H1 (cell line): ENCODE data around the gene CEBPZ. TPM values are rescaled to one million over a fixed set of nuclear protein-coding genes. Genes with fewer than 3 reads are reported as not detected.

Experiments used
- CTCF ChIA-PET: fragments of 300-600 bp; sonication (Branson Sonifier 250); formaldehyde crosslinking; loops from one replicate; lab custom pipeline; 2021; ENCODE audit not compliant: partially characterized antibody; lab: Charles Lee
- POLR2A ChIA-PET: fragments of 300-600 bp; sonication (Branson Sonifier 250); formaldehyde crosslinking; loops from one replicate; lab custom pipeline; 2021; ENCODE audit warnings: inconsistent platforms; ENCODE audit not compliant: partially characterized antibody; lab: Charles Lee
- DNase-seq, 2 experiments: peaks; one replicate each; pipeline versions ENCODE4 v3.0.0 to v3.0.0-alpha.2; 2010 to 2022; ENCODE audit warnings: low spot score in 2 of 2, low read depth in 1 of 2, mixed read lengths in 1 of 2
- FAIRE-seq: peaks from 2 replicates; lab custom pipeline; 2011; peaks lifted over from hg19 to GRCh38; lab: Jason Lieb, UNC
- H2AFZ ChIP-seq: 2 replicates; pipeline ENCODE4 v1.8.1; 2012; ENCODE audit warnings: low read length, inconsistent platforms
- H2AK5ac ChIP-seq: 2 replicates; pipeline ENCODE4 v1.6.1; 2013; ENCODE audit warnings: low read depth, low read length
- H2BK120ac ChIP-seq: replicated peaks from 2 replicates; pipeline ENCODE3; 2013; ENCODE audit warnings: low read depth, low read length, inconsistent platforms
- H2BK12ac ChIP-seq: 2 replicates; pipeline ENCODE4 v1.6.1; 2013; ENCODE audit warnings: low read depth, low read length
- H2BK15ac ChIP-seq: 2 replicates; pipeline ENCODE4 v1.6.1; 2013; ENCODE audit warnings: low read length
- H2BK20ac ChIP-seq: 2 replicates; pipeline ENCODE4 v1.6.1; 2013; ENCODE audit warnings: low read length
- H2BK5ac ChIP-seq: 2 replicates; pipeline ENCODE4 v1.6.1; 2013; ENCODE audit warnings: low read depth, low read length
- H3K14ac ChIP-seq: 2 replicates; pipeline ENCODE4 v1.6.1; 2013; ENCODE audit warnings: inconsistent platforms; ENCODE audit not compliant: insufficient read length
- H3K18ac ChIP-seq: 2 replicates; pipeline ENCODE4 v1.6.1; 2013; ENCODE audit warnings: low read length; ENCODE audit errors: extremely low read depth
- H3K23ac ChIP-seq: 2 replicates; pipeline ENCODE4 v1.6.1; 2013; ENCODE audit warnings: inconsistent platforms; ENCODE audit not compliant: insufficient read length
- H3K23me2 ChIP-seq: 2 replicates; pipeline ENCODE4 v1.6.1; 2013; ENCODE audit warnings: low read depth, low read length
- H3K27ac ChIP-seq: 2 replicates; pipeline ENCODE4 v1.6.1; 2011; ENCODE audit warnings: low read depth, low read length, inconsistent platforms
- H3K27me3 ChIP-seq, 4 experiments: replicated peaks in 1 of 4; 1 replicate in 1 of 4; 2 replicates in 3 of 4; pipeline versions ENCODE4 v1.6.1 to v1.8.1; 2011 to 2013; ENCODE audit warnings: low read length in 3 of 4, mild to moderate bottlenecking in 3 of 4, inconsistent platforms in 2 of 4, mixed read lengths in 2 of 4, moderate library complexity in 1 of 4; ENCODE audit not compliant: control insufficient read depth in 3 of 4, insufficient read depth in 3 of 4; ENCODE audit errors: extremely low read depth in 1 of 4
- H3K36me3 ChIP-seq, 4 experiments: 2 replicates each; pipeline versions ENCODE4 v1.6.1 to v1.8.1; 2011 to 2013; ENCODE audit warnings: mild to moderate bottlenecking in 4 of 4, low read length in 3 of 4, moderate library complexity in 2 of 4, control low read depth in 1 of 4, inconsistent platforms in 1 of 4; ENCODE audit not compliant: insufficient read depth in 4 of 4, control insufficient read depth in 2 of 4
- H3K4ac ChIP-seq: replicated peaks from 2 replicates; pipeline ENCODE3; 2013; ENCODE audit warnings: low read length, low read depth, mixed read lengths, inconsistent platforms; ENCODE audit not compliant: insufficient read length
- H3K4me1 ChIP-seq, 4 experiments: replicated peaks in 1 of 4; 1 replicate in 1 of 4; 2 replicates in 3 of 4; pipeline versions ENCODE4 v1.6.1 to v1.8.1; 2011 to 2013; ENCODE audit warnings: low read length in 3 of 4, inconsistent platforms in 2 of 4, mixed read lengths in 1 of 4; ENCODE audit not compliant: insufficient read depth in 4 of 4, control insufficient read depth in 3 of 4
- H3K4me2 ChIP-seq, 2 experiments: 2 replicates each; pipeline versions ENCODE4 v1.6.1 to v1.8.1; 2011 to 2013; ENCODE audit warnings: low read depth in 2 of 2, low read length in 2 of 2, control low read depth in 1 of 2, inconsistent platforms in 1 of 2, mild to moderate bottlenecking in 1 of 2; ENCODE audit not compliant: insufficient read depth in 1 of 2
- H3K4me3 ChIP-seq, 4 experiments: fragments of 200-600, 300-600 bp in 1 of 4; sonication (generic), shearing (Covaris generic), sonication (Bioruptor Twin) in 1 of 4; 2 replicates each; pipeline versions ENCODE4 v1.5.1 to v1.8.1; 2011 to 2016; ENCODE audit warnings: low read length in 4 of 4, low read depth in 3 of 4, control low read depth in 2 of 4, inconsistent platforms in 2 of 4, mild to moderate bottlenecking in 2 of 4, mixed read lengths in 1 of 4, moderate library complexity in 1 of 4; ENCODE audit not compliant: insufficient read depth in 2 of 4; ENCODE audit errors: extremely low read depth in 1 of 4
- H3K56ac ChIP-seq: replicated peaks from 2 replicates; pipeline ENCODE3; 2013; ENCODE audit warnings: low read depth, mild to moderate bottlenecking, mixed read lengths, low read length, inconsistent platforms; ENCODE audit not compliant: insufficient read length
- H3K79me1 ChIP-seq: 2 replicates; pipeline ENCODE4 v1.6.1; 2013; ENCODE audit warnings: low read depth, low read length, control low read depth
- H3K79me2 ChIP-seq, 2 experiments: 2 replicates each; pipeline versions ENCODE4 v1.6.1 to v1.8.1; 2012 to 2013; ENCODE audit warnings: low read length in 2 of 2, mild to moderate bottlenecking in 2 of 2, inconsistent platforms in 1 of 2; ENCODE audit not compliant: insufficient read depth in 2 of 2, control insufficient read depth in 1 of 2
- H3K9ac ChIP-seq, 4 experiments: replicated peaks in 1 of 4; 1 replicate in 1 of 4; 2 replicates in 3 of 4; pipeline versions ENCODE4 v1.6.1 to v1.8.1; 2011 to 2013; ENCODE audit warnings: low read depth in 3 of 4, low read length in 3 of 4, control low read depth in 2 of 4, mild to moderate bottlenecking in 2 of 4, moderate library complexity in 2 of 4, inconsistent platforms in 1 of 4; ENCODE audit errors: extremely low read depth in 1 of 4
- H3K9me3 ChIP-seq, 2 experiments: 2 replicates each; pipeline versions ENCODE4 v1.6.1 to v1.8.1; 2012 to 2013; ENCODE audit warnings: mild to moderate bottlenecking in 2 of 2, moderate library complexity in 2 of 2, control low read depth in 1 of 2, inconsistent platforms in 1 of 2, low read depth in 1 of 2, low read length in 1 of 2, mixed read lengths in 1 of 2; ENCODE audit not compliant: insufficient read depth in 2 of 2
- H4K20me1 ChIP-seq, 2 experiments: replicated peaks in 1 of 2; 2 replicates each; pipeline versions ENCODE3 to v1.8.1; 2011 to 2013; ENCODE audit warnings: inconsistent platforms in 2 of 2, low read length in 2 of 2, mild to moderate bottlenecking in 1 of 2; ENCODE audit not compliant: insufficient read depth in 2 of 2, control insufficient read depth in 1 of 2
- H4K5ac ChIP-seq: 2 replicates; pipeline ENCODE4 v1.6.1; 2013; ENCODE audit warnings: low read length, low read depth, mixed read lengths, inconsistent platforms; ENCODE audit not compliant: insufficient read length
- H4K8ac ChIP-seq: 2 replicates; pipeline ENCODE4 v1.8.0; 2013; ENCODE audit warnings: mild to moderate bottlenecking, moderate library complexity, low read length, inconsistent platforms; ENCODE audit not compliant: insufficient read depth; ENCODE audit errors: extremely low read depth
- H4K91ac ChIP-seq: replicated peaks from 2 replicates; pipeline ENCODE3; 2013; ENCODE audit warnings: low read length, mixed read lengths, inconsistent platforms; ENCODE audit not compliant: insufficient read length
- POLR2A ChIP-seq, 2 experiments: IDR thresholded peaks; 1 replicate in 1 of 2; 2 replicates in 1 of 2; pipeline ENCODE4 v1.6.1; 2011; ENCODE audit warnings: low read depth in 2 of 2, low read length in 2 of 2, mild to moderate bottlenecking in 2 of 2; ENCODE audit errors: control extremely low read depth in 1 of 2
- WGBS, 2 experiments: shearing (Covaris generic) in 1 of 2; methylation state at CpG; one replicate each; pipeline versions ENCODE4 v1.1.6 to v1.1.7; 2013 to 2015; ENCODE audit warnings: low lambda C conversion rate in 2 of 2, mixed read lengths in 2 of 2, inconsistent platforms in 1 of 2, low coverage in 1 of 2, missing lambda C conversion rate in 1 of 2; ENCODE audit not compliant: insufficient replicate concordance in 2 of 2, insufficient coverage in 1 of 2, insufficient read length in 1 of 2; ENCODE audit errors: extremely low coverage in 1 of 2, missing lambda C conversion rate in 1 of 2; 5-methylcytosine and 5-hydroxymethylcytosine counted together
- polyA plus RNA-seq, 7 experiments: library from polyadenylated mRNA; depleted of rRNA in 3 of 7; stranded (reverse) in 5 of 7; unstranded in 2 of 7; fragments of >200 nt in 5 of 7; fragments of 200-250 nt in 2 of 7; gene quantifications; 1 replicate in 5 of 7; 2 replicates in 1 of 7; 4 replicates in 1 of 7; pipeline versions ENCODE4 v1.2.1 to v1.2.3, GENCODE V29; 2011 to 2013; ENCODE audit warnings: missing spikeins in 2 of 7, mixed read lengths in 2 of 7
- total RNA-seq: library from RNA; stranded (reverse); fragmentation: NEBNext Ultra II Directional; extraction: Animal tissue kit (Norgen Biotek cat#: 25700); gene quantifications from 2 replicates; pipeline ENCODE4 v1.2.1, GENCODE V29; 2021

CEBPZ gene
- total and polyA plus RNA-seq, 2 of the 8 experiments (the other 6 are each of a cell fraction or from before 2014, with no cell fraction given), result 19.1 to 201 TPM

- Histone ChIP-seq H2AK5ac (no peak overlapping the region), H3K56ac (peak overlapping the region; percentile 59), H2AFZ (no peak overlapping the region)
- peak in 1 of 2 experiments; percentile 12; a peak in 1 of 3 replicates for TF ChIP-seq POLR2A (IDR thresholded peaks at IDR 0.05; ENCODE audit: control extremely low read depth in 1 of 2, low read depth in 2 of 2, low read length in 2 of 2)
These were observed 815 bp downstream of the CEBPZ start for GRCh38 chr2:37230581-37230980.

More at GRCh38 chr2:37230581-37230980, 815 bp downstream of the CEBPZ start:
- Histone ChIP-seq H3K27me3 (no peaks in the 10 kb centered on the region), H4K91ac (no peak overlapping the region), H2BK120ac (no peak overlapping the region), H3K4me1 (peaks cover 7 to 19% (median 12%) of the 10 kb centered on the region in 4 experiments), H3K27ac (peak overlapping the region; percentile 76; the same call in 1 of the 2 replicates), H4K5ac (no peak overlapping the region), H3K79me2 (peaks cover 70 to 95% of the 10 kb centered on the region in 2 experiments), H3K4ac (no peak overlapping the region), H3K9me3 (no peaks in the 10 kb centered on the region), H3K23me2 (peaks cover 18% of the 10 kb centered on the region), H4K8ac (no peak overlapping the region), H2BK5ac (peak overlapping the region; percentile 41), H2BK15ac (no peak overlapping the region), H3K14ac (no peak overlapping the region), H3K9ac (peak overlapping the region; percentile 55 to 88 (median 85)), H3K4me3 (peak overlapping the region; percentile 95 to 98 (median 96)), H3K4me2 (peak overlapping the region; percentile 94 to 99), H2BK12ac (no peak overlapping the region), H4K20me1 (peaks cover 2 to 6% of the 10 kb centered on the region in 2 experiments), H3K36me3 (peaks cover 6 to 54% (median 21%) of the 10 kb centered on the region in 4 experiments; a peak in 7 of 8 replicates), H3K79me1 (peaks cover 14% of the 10 kb centered on the region; the same call in 1 of the 2 replicates), H3K18ac (0 out of 2 replicates have a peak overlapping the region, but pooled peaks have one; percentile 97), H3K23ac (no peak overlapping the region), H2BK20ac (no peak overlapping the region)
- FAIRE-seq (no peak), DNase-seq (no peak)
- POLR2A ChIA-PET, result interaction anchor here (0.7 to 3.4 kb wide), 5 partner anchors 10 to 29 kb away, joined by 3 to 14 read pairs (median 4); no protein-coding TSS in a partner anchor
- CTCF ChIA-PET, result no interaction called here
- WGBS, 2 experiments, result 6% methylated on average over 8 of the region's 8 CpGs; no CpG with 5 or more reads in 1 of the 2 experiments
